ENCODE measurements around the gene GSAP. TPM values are rescaled to one million over a fixed set of nuclear protein-coding genes. Genes with fewer than 3 reads are reported as not detected.

Gene GSAP
- 0.24 and 5.3 TPM in 2 replicates for total RNA-seq

GRCh38 chr7:77415823-77416620 is at the start of gene GSAP:
Gene GSAP, minus strand, starts transcription at chr7:77416349. Its CDS starts 28 bp downstream, at chr7:77416321.

Other genes starting within 250 kb of the GSAP start
- 0.26 and 1.9 TPM in 2 replicates for gene FGL2, start 216.5 kb downstream of the GSAP start, total RNA-seq
- gene PTPN12, start 120.9 kb upstream of the GSAP start, total RNA-seq: 37.8 and 45.0 TPM in 2 replicates